Erythroblast (primary cell): ENCODE results near the gene PPARGC1A.

ENCODE experiments used
- GATA1 ChIP-seq: IDR thresholded peaks from 2 replicates; pipeline ENCODE4 v1.6.1; 2011; ENCODE audit warnings: low read depth, mild to moderate bottlenecking, control low read depth, low read length, moderate library complexity
- POLR2A ChIP-seq: IDR thresholded peaks from 2 replicates; pipeline ENCODE4 v1.6.1; 2011; ENCODE audit warnings: mild to moderate bottlenecking, low read length

GRCh38 chr4:23838131-23838530 is 51.7 kb downstream of the PPARGC1A start:
- TF ChIP-seq POLR2A (no peak), GATA1 (no peak)
